Esophagus muscularis mucosa (tissue), 4 donors: ENCODE results near the gene AP3S1. TPM values are rescaled to one million over a fixed set of nuclear protein-coding genes. Genes with fewer than 3 reads are reported as not detected.

Experiments
- DNase-seq: peaks from one replicate; pipeline ENCODE4 v3.0.0-alpha.2; 2017; ENCODE audit errors: extremely low spot score
- H3K27ac ChIP-seq, 4 donors: fragments of 200-600 bp; sonication (generic); replicated peaks in 1 of 4; 1 replicate in 3 of 4; 2 replicates in 1 of 4; pipeline ENCODE4 v1.5.1; 2016 to 2019; ENCODE audit warnings: mild to moderate bottlenecking in 1 of 4
- H3K27me3 ChIP-seq, 4 donors: fragments of 200-600 bp; sonication (generic); one replicate each; pipeline versions ENCODE4 v1.5.1 to v1.6.0; 2016 to 2019
- H3K36me3 ChIP-seq, 4 donors: fragments of 200-600 bp; sonication (generic); one replicate each; pipeline ENCODE4 v1.5.1; 2016 to 2019
- H3K4me1 ChIP-seq, 4 donors: fragments of 200-600 bp; sonication (generic); one replicate each; pipeline ENCODE4 v1.5.1; 2016 to 2019
- H3K4me3 ChIP-seq, 4 donors: fragments of 200-600 bp; sonication (generic); 1 replicate in 2 of 4; 2 replicates in 2 of 4; pipeline ENCODE4 v1.5.1; 2016 to 2019; ENCODE audit warnings: mild to moderate bottlenecking in 4 of 4, moderate library complexity in 1 of 4
- H3K9me3 ChIP-seq, 4 donors: fragments of 200-600 bp; sonication (generic); 1 replicate in 3 of 4; 2 replicates in 1 of 4; pipeline ENCODE4 v1.5.1; 2016 to 2019
- CTCF ChIP-seq, 3 experiments: fragments of 200-600 bp in 2 of 3; fragments of 450-650 bp in 1 of 3; sonication (generic) in 2 of 3; IDR thresholded peaks; one replicate each; pipeline ENCODE4 v1.5.1; 2017 to 2019; ENCODE audit warnings: antibody characterized with exemption in 3 of 3, mild to moderate bottlenecking in 2 of 3, moderate library complexity in 1 of 3
- EP300 ChIP-seq: sonication (generic); formaldehyde crosslinking; IDR thresholded peaks from one replicate; pipeline ENCODE4 v1.6.1; 2017; ENCODE audit warnings: antibody characterized with exemption
- POLR2A ChIP-seq: fragments of 450-650 bp; IDR thresholded peaks from one replicate; pipeline ENCODE4 v1.6.1; 2017; ENCODE audit warnings: antibody characterized with exemption, moderate library complexity, mild to moderate bottlenecking, low read depth
- POLR2AphosphoS5 ChIP-seq, 2 donors: sonication (generic); formaldehyde crosslinking; IDR thresholded peaks; one replicate each; pipeline ENCODE4 v1.6.1; 2017; ENCODE audit warnings: antibody characterized with exemption in 2 of 2
- WGBS: methylation state at CpG from one replicate; pipeline ENCODE4 v1.1.5; 2018; 5-methylcytosine and 5-hydroxymethylcytosine counted together
- intact Hi-C: fragments of 100-400 bp; cut with DNase I; formaldehyde crosslinking; loops from one replicate; pipeline ENCODE4 v1.15.1; 2023
- total RNA-seq, 4 donors: library from RNA; depleted of rRNA; stranded (reverse); fragments of >200 nt; gene quantifications; one replicate each; pipeline versions ENCODE4 v1.1.0 to v1.2.1, GENCODE V29; 2016

AP3S1 gene
- total RNA-seq, 4 donors from 2014 or later: 44.2 to 74.2 (median 58.9) TPM

- Histone ChIP-seq H3K27ac (no peak overlapping the region), H3K9me3 (no peaks in the 10 kb centered on the region), H3K36me3 (no peaks in the 10 kb centered on the region), H3K4me3 (no peak overlapping the region), H3K4me1 (no peaks in the 10 kb centered on the region), H3K27me3 (no peaks in the 10 kb centered on the region)
- DNase-seq: peak; percentile 60
- intact Hi-C loops: no loop called here
- no peak for TF ChIP-seq POLR2AphosphoS5 (IDR thresholded peaks at IDR 0.05)
- TF ChIP-seq EP300: no peak
- TF ChIP-seq POLR2A: no peak
- TF ChIP-seq CTCF (IDR thresholded peaks at IDR 0.05): no peak
- WGBS: 86% methylated on average over 4 of the region's 4 CpGs
Measured at GRCh38 chr5:115940080-115940810, 98.5 kb downstream of the AP3S1 start.

GRCh38 chr5:115941051-115941675 lies 99.4 kb downstream of the AP3S1 start:
- Histone ChIP-seq H3K9me3 (no peaks in the 10 kb centered on the region), H3K27ac (no peak overlapping the region), H3K4me3 (no peak overlapping the region), H3K4me1 (no peaks in the 10 kb centered on the region), H3K36me3 (no peaks in the 10 kb centered on the region), H3K27me3 (no peaks in the 10 kb centered on the region)
- TF ChIP-seq POLR2A: no peak
- TF ChIP-seq POLR2AphosphoS5 (IDR thresholded peaks at IDR 0.05): no peak
- TF ChIP-seq EP300: no peak
- no peak for TF ChIP-seq CTCF (IDR thresholded peaks at IDR 0.05)
- peak; percentile 21 for DNase-seq
- WGBS: 82% methylated on average over 9 of the region's 9 CpGs
- intact Hi-C loops: no loop called here

- no peaks in the 10 kb centered on the region for H3K27me3 ChIP-seq
- H3K4me3 ChIP-seq: no peak overlapping the region
- H3K27ac ChIP-seq: no peak overlapping the region
- intact Hi-C loops: no loop called here
- 92% methylated on average over 3 of the region's 3 CpGs for WGBS
- H3K36me3 ChIP-seq: no peaks in the 10 kb centered on the region
- H3K9me3 ChIP-seq: no peaks in the 10 kb centered on the region
- DNase-seq: no peak
- TF ChIP-seq POLR2AphosphoS5 (IDR thresholded peaks at IDR 0.05): no peak
- H3K4me1 ChIP-seq: no peaks in the 10 kb centered on the region
Measured at GRCh38 chr5:115944501-115944900, 102.8 kb downstream of the AP3S1 start.

GRCh38 chr5:115946655-115947054 lies 104.9 kb downstream of the AP3S1 start:
- Histone ChIP-seq H3K36me3 (no peaks in the 10 kb centered on the region), H3K27me3 (peaks cover 0 to 5% (median 0%) of the 10 kb centered on the region in 4 donors), H3K4me1 (no peaks in the 10 kb centered on the region), H3K27ac (no peak overlapping the region), H3K9me3 (no peaks in the 10 kb centered on the region), H3K4me3 (no peak overlapping the region)
- TF ChIP-seq POLR2AphosphoS5 (IDR thresholded peaks at IDR 0.05): no peak
- no peak for TF ChIP-seq POLR2A
- TF ChIP-seq EP300: no peak
- TF ChIP-seq CTCF (IDR thresholded peaks at IDR 0.05): no peak
- DNase-seq: no peak
- WGBS: 70% methylated on average over 2 of the region's 2 CpGs
- intact Hi-C loops: no loop called here

- Histone ChIP-seq H3K4me3 (no peak overlapping the region), H3K9me3 (no peaks in the 10 kb centered on the region), H3K27me3 (peaks cover 0 to 5% (median 0%) of the 10 kb centered on the region in 4 donors), H3K27ac (no peak overlapping the region), H3K36me3 (no peaks in the 10 kb centered on the region), H3K4me1 (no peaks in the 10 kb centered on the region)
- WGBS: 96% methylated on average over 2 of the region's 2 CpGs
- DNase-seq: no peak
- intact Hi-C loops: no loop called here
- TF ChIP-seq CTCF (IDR thresholded peaks at IDR 0.05): no peak
- TF ChIP-seq EP300: no peak
- no peak for TF ChIP-seq POLR2A
- no peak for TF ChIP-seq POLR2AphosphoS5 (IDR thresholded peaks at IDR 0.05)
Measured at GRCh38 chr5:115947260-115947659, 105.5 kb downstream of the AP3S1 start.
